ENCODE results near the gene NXN.
A peak's percentile ranks its signal among the peaks of the same experiment; 100 is the strongest.

The NXN gene

DNA sequence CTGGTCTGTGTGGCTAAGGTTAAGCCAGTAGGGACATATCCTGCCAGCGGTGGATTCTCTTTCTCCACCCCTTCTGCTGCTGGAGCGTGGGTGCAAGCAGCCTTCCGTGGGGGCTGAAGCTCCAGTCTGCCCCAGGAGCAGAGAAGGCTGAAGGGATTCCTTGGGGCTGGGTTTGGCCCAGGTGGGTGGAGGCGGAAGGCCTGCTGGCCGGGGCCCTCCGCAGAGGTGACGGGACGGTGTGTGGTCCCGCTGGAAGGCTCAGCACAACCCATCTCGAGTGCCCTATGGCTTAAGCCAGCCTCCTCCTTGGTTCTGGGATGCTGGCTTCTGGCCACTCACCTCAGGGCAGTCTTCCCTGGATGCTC, 30.5 kb upstream of the NXN start:
- Mint-ChIP-seq H3K27ac (no peak overlapping the region), H3K27me3 (no peaks in the 10 kb centered on the region), H3K9me3 (no peaks in the 10 kb centered on the region), H3K4me3 (no peak overlapping the region), H3K4me1 (peaks cover 7% of the 10 kb centered on the region), H3K36me3 (peaks cover 2% of the 10 kb centered on the region)

DNA sequence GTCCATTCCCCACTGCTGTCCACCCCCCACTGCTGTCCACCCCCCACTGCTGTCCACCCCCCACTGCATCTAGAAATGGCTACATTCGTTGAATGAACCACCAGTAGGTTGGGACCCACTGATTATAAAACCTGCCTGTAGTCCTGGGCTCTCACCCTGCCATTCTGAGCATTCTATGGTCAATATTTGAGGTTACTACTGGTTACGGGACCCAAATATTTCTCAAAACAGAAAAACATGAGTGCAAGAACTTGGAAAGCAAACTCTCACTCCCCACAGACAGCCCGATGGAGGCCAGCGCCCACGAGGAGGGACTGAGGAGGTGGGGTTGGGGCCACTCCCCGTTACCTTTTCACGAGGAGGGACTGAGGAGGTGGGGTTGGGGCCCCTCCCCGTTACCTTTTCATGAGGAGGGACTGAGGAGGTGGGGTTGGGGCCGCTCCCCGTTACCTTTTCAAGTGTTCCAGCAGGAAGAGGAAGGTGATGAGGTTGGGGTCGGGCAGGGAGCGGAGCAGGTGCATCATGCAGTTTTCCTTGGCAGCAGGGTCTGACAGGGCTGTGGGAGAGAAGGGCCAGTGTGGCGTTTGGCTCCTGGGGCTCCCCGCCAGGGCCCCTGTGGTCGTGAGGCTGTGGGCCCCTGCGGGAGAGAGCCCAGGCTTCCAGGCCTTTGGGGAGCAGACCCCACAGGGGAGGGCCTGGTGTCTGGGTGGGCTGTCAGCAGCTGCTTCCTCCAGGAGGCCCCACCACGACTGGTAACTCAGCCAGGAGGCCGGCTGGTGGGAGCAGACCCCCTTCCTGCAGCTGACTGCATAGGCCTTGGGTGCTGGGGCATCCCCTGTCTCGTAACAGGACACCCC, 29.9 kb upstream of the NXN start:
- Mint-ChIP-seq H3K4me1 (peaks cover 8% of the 10 kb centered on the region), H3K4me3 (no peak overlapping the region), H3K9me3 (no peaks in the 10 kb centered on the region), H3K36me3 (peaks cover 2% of the 10 kb centered on the region), H3K27ac (no peak overlapping the region), H3K27me3 (no peaks in the 10 kb centered on the region)

- no peak overlapping the region for H3K4me3 Mint-ChIP-seq
- H3K27me3 Mint-ChIP-seq, result no peaks in the 10 kb centered on the region
- peaks cover 8% of the 10 kb centered on the region for H3K4me1 Mint-ChIP-seq
- no peaks in the 10 kb centered on the region for H3K9me3 Mint-ChIP-seq
- no peak overlapping the region for H3K27ac Mint-ChIP-seq
- peaks cover 2% of the 10 kb centered on the region for H3K36me3 Mint-ChIP-seq
Measured at GRCh38 chr17:1008008-1008761, 28.6 kb upstream of the NXN start.

GRCh38 chr17:1007310-1008007, 27.9 kb upstream of the NXN start:
- Mint-ChIP-seq H3K4me1 (peaks cover 8% of the 10 kb centered on the region), H3K36me3 (peaks cover 2% of the 10 kb centered on the region), H3K27ac (no peak overlapping the region), H3K4me3 (no peak overlapping the region), H3K9me3 (no peaks in the 10 kb centered on the region), H3K27me3 (no peaks in the 10 kb centered on the region)

DNA sequence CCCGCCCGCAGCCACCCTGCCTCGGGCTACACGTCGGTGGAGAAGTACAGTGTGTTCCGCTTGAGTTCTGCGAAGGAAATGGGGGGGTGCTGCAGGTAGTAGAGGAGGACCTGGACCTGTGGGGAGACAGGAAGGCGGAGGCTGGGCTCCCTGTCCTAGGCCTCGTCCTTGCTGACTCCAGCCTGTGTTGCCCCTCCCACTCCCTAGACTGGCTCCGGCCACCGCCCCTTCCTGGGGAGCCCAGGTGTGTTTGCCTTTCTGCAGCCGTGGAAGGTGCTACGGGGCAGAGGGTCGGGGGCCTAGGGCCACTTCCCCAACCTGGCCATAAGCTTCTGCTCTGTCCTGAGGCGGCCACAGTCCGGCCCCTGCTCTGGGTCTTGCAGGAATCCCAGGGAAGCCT, 26.5 kb upstream of the NXN start:
- Mint-ChIP-seq H3K27me3 (no peaks in the 10 kb centered on the region), H3K9me3 (no peaks in the 10 kb centered on the region), H3K36me3 (peaks cover 6% of the 10 kb centered on the region), H3K4me3 (no peak overlapping the region), H3K4me1 (peaks cover 8% of the 10 kb centered on the region), H3K27ac (no peak overlapping the region)

DNA sequence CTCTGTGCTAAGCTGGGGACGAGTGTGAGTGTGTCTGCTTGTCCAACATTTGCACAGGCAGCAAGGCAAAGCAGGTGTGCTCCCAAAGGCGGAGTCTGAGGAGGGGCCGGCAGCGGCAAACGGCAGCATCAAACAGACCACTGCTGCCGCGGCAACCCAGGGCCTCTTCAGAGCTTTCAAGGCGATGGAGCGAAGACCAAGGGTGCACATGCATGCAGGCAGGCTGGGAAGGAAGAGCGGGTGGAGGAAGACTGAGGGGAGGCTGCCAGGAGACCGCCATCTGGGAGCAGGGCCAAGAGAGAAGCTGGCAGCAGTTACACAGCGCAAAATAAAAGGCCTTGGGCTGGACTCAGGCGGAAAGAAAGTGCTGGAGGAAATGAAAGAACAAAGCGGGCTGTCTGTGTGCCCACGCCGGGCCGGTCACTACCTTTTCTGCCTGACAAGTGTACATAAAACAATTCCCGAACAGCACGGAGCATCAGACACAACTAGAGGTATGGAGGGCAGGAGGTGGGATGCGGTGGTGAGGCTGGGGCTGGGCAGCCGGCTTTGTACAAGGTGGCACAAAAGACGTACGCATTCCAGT, 25.9 kb upstream of the NXN start:
- Mint-ChIP-seq H3K4me3 (no peak overlapping the region), H3K36me3 (peaks cover 7% of the 10 kb centered on the region), H3K9me3 (no peaks in the 10 kb centered on the region), H3K4me1 (peaks cover 10% of the 10 kb centered on the region), H3K27ac (peak overlapping the region; percentile 41), H3K27me3 (no peaks in the 10 kb centered on the region)

- no peaks in the 10 kb centered on the region for H3K9me3 Mint-ChIP-seq
Measured at GRCh38 chr17:1004769-1005295, 25.3 kb upstream of the NXN start.

DNA sequence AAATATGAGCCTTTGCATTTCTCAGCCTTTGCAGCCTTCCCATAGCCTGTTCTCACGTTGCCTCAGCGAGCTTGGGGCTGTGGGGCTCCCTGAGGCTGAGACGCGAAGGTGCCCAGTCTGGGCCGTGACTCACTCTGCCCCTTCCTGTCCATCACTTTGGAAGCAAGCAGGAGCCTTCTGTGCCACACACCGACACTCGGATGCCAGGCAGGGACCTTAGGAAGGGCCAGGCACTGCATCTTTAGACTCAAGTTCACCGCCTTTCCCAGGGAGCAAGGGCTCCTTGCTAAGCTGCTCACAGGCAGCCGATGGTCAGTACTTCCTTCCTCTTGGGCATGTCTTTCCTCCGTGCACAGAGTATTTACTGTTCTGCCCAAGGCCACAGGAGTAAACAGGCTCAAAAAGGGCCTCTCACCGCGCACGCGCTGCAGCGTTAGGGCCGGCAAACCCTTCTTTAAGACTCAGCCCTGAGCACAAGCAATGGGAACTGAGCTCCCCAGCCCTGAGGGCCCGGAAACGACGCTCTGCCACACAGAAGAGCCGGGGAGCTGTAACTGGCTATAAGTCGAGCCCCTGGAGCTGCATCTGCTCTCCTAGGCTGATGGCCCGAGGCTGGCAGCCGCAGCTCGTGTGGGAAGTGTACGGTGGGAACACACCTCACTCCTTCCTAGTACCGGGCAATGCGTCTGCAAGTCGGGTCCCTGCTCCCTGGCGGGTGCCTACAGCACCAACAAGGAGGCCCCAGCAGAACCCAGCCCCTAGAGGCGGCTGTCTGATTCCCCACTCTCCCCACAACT, 24.6 kb upstream of the NXN start:
- H3K27me3 Mint-ChIP-seq, result no peaks in the 10 kb centered on the region
- H3K9me3 Mint-ChIP-seq, result no peaks in the 10 kb centered on the region
- peaks cover 18% of the 10 kb centered on the region for H3K4me1 Mint-ChIP-seq
- peaks cover 12% of the 10 kb centered on the region for H3K36me3 Mint-ChIP-seq
- H3K27ac Mint-ChIP-seq, result no peak overlapping the region
- no peak overlapping the region for H3K4me3 Mint-ChIP-seq

More at GRCh38 chr17:1004769-1005295, 25.3 kb upstream of the NXN start:
- H3K4me3 Mint-ChIP-seq, result no peak overlapping the region
- H3K27ac Mint-ChIP-seq, result no peak overlapping the region
- peaks cover 10% of the 10 kb centered on the region for H3K36me3 Mint-ChIP-seq
- H3K27me3 Mint-ChIP-seq, result no peaks in the 10 kb centered on the region
- H3K4me1 Mint-ChIP-seq, result peaks cover 13% of the 10 kb centered on the region

- H3K9me3 Mint-ChIP-seq, result no peaks in the 10 kb centered on the region
- no peaks in the 10 kb centered on the region for H3K27me3 Mint-ChIP-seq
- H3K27ac Mint-ChIP-seq, result peak overlapping the region; percentile 23
- H3K4me1 Mint-ChIP-seq, result peaks cover 23% of the 10 kb centered on the region
- peaks cover 12% of the 10 kb centered on the region for H3K36me3 Mint-ChIP-seq
- no peak overlapping the region for H3K4me3 Mint-ChIP-seq
Measured at GRCh38 chr17:1003633-1003971, 24.0 kb upstream of the NXN start.

- Mint-ChIP-seq H3K27ac (no peak overlapping the region), H3K9me3 (no peaks in the 10 kb centered on the region), H3K4me1 (peaks cover 30% of the 10 kb centered on the region), H3K4me3 (no peak overlapping the region), H3K27me3 (no peaks in the 10 kb centered on the region), H3K36me3 (peaks cover 13% of the 10 kb centered on the region)
Measured at GRCh38 chr17:1002771-1003555, 23.4 kb upstream of the NXN start.

DNA sequence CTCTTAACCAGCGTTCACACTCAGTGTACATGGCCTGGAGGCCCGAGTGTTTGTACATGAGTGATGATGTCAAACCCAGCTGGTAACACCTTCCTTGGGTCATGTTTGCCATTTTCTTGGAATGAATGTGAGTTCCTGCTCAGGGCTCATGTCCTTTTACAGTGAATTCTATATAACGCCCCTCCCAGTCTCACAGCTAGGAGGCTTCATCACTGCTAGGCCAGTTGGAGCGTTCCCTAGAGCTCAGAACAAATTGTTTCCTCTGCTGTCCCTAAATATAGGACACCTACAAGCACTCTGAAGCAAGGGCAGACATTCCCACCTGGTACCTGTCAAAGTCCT, 22.8 kb upstream of the NXN start:
- H3K9me3 Mint-ChIP-seq, result no peaks in the 10 kb centered on the region
- H3K27ac Mint-ChIP-seq, result no peak overlapping the region
- H3K36me3 Mint-ChIP-seq, result peaks cover 13% of the 10 kb centered on the region

GRCh38 chr17:1001640-1002411, 22.2 kb upstream of the NXN start:
- Mint-ChIP-seq H3K4me3 (no peak overlapping the region), H3K4me1 (peaks cover 33% of the 10 kb centered on the region), H3K36me3 (peaks cover 13% of the 10 kb centered on the region), H3K9me3 (no peaks in the 10 kb centered on the region), H3K27me3 (no peaks in the 10 kb centered on the region), H3K27ac (no peak overlapping the region)

More for the DNA sequence above, 22.8 kb upstream of the NXN start:
- H3K4me3 Mint-ChIP-seq, result no peak overlapping the region
- no peaks in the 10 kb centered on the region for H3K27me3 Mint-ChIP-seq
- H3K4me1 Mint-ChIP-seq, result peaks cover 33% of the 10 kb centered on the region

- Mint-ChIP-seq H3K27ac (peak overlapping the region; percentile 17), H3K4me3 (no peak overlapping the region), H3K9me3 (no peaks in the 10 kb centered on the region), H3K27me3 (no peaks in the 10 kb centered on the region), H3K36me3 (peaks cover 13% of the 10 kb centered on the region), H3K4me1 (peaks cover 33% of the 10 kb centered on the region)
Measured at GRCh38 chr17:1000597-1001461, 21.3 kb upstream of the NXN start.
